Activated T-helper 2 cell treated with anti-CD3 and anti-CD28 coated beads, Interferon-gamma antibody, Interleukin-2, Interleukin-4, amounts not matched to agents 10 μg/mL and 5 μg/mL and 100 μg/mL, durations not matched to agents 14 hours and 24 hours and 36 hours (primary cell): ENCODE results near the gene ZDHHC17. TPM values are rescaled to one million over a fixed set of nuclear protein-coding genes. Genes with fewer than 3 reads are reported as not detected.

Source experiments
- DNase-seq: peaks from one replicate; pipeline ENCODE4 v3.0.0; 2021; ENCODE audit warnings: low spot score
- H3K27ac Mint-ChIP-seq: one replicate; pipeline ENCODE4 v1.8.0; 2021; ENCODE audit warnings: mixed read lengths
- H3K27me3 Mint-ChIP-seq: one replicate; pipeline ENCODE4 v1.8.0; 2021; ENCODE audit warnings: low read depth, mixed read lengths
- H3K36me3 Mint-ChIP-seq: one replicate; pipeline ENCODE4 v1.8.0; 2021; ENCODE audit warnings: low read depth, mixed read lengths
- H3K4me1 Mint-ChIP-seq: one replicate; pipeline ENCODE4 v1.8.0; 2021; ENCODE audit warnings: low read depth, mixed read lengths
- H3K4me3 Mint-ChIP-seq: one replicate; pipeline ENCODE4 v1.8.0; 2021; ENCODE audit warnings: low read depth, mild to moderate bottlenecking, moderate library complexity, mixed read lengths
- H3K9me3 Mint-ChIP-seq: one replicate; pipeline ENCODE4 v1.8.0; 2021; ENCODE audit warnings: mixed read lengths
- intact Hi-C: fragments of 100-400 bp; cut with micrococcal nuclease; formaldehyde crosslinking; loops from one replicate; pipeline ENCODE4 v1.15.1; 2023
- total RNA-seq: library from RNA; stranded (reverse); gene quantifications from 2 replicates; pipeline ENCODE4 v1.2.3, GENCODE V29; 2022

Gene ZDHHC17
- total RNA-seq, 1 donor from 2014 or later, result 26.7 TPM

GRCh38 chr12:76874491-76875190, 110.7 kb downstream of the ZDHHC17 start:
- intact Hi-C loops, result loop anchor here (10.0 kb wide), 1 partner anchor 140 kb away; no protein-coding TSS in a partner anchor
- Mint-ChIP-seq H3K27me3 (peaks cover 35% of the 10 kb centered on the region), H3K9me3 (no peaks in the 10 kb centered on the region), H3K4me3 (no peak overlapping the region), H3K36me3 (no peaks in the 10 kb centered on the region), H3K27ac (no peak overlapping the region), H3K4me1 (peaks cover 3% of the 10 kb centered on the region)
- no peak for DNase-seq

- no peak for DNase-seq
- Mint-ChIP-seq H3K4me3 (no peak overlapping the region), H3K4me1 (peaks cover 3% of the 10 kb centered on the region), H3K27ac (no peak overlapping the region), H3K9me3 (no peaks in the 10 kb centered on the region), H3K36me3 (no peaks in the 10 kb centered on the region), H3K27me3 (peaks cover 51% of the 10 kb centered on the region)
- intact Hi-C loops, result loop anchor here (10.0 kb wide), 1 partner anchor 138 kb away; no protein-coding TSS in a partner anchor
These were observed 112.8 kb downstream of the ZDHHC17 start for GRCh38 chr12:76876696-76877229.

GRCh38 chr12:76878099-76878898, 114.4 kb downstream of the ZDHHC17 start:
- Mint-ChIP-seq H3K4me3 (peak overlapping the region; percentile 89), H3K4me1 (peaks cover 3% of the 10 kb centered on the region), H3K27ac (no peak overlapping the region), H3K27me3 (peaks cover 60% of the 10 kb centered on the region), H3K9me3 (no peaks in the 10 kb centered on the region), H3K36me3 (no peaks in the 10 kb centered on the region)
- no peak for DNase-seq
- intact Hi-C loops, result loop anchor here (2.0 to 10.0 kb wide), 2 partner anchors 113 to 137 kb away; partner anchors contain the start of gene ZDHHC17

- Mint-ChIP-seq H3K27ac (no peak within 1 kb of the TSS), H3K36me3 (no peaks in the 10 kb centered on the region), H3K9me3 (no peaks in the 10 kb centered on the region), H3K4me3 (peak within 1 kb of the TSS; percentile 89), H3K27me3 (peaks cover 62% of the 10 kb centered on the region), H3K4me1 (peaks cover 3% of the 10 kb centered on the region)
- intact Hi-C loops, result loop anchor here (2.0 to 10.0 kb wide), 2 partner anchors 114 to 136 kb away; partner anchors contain the start of gene ZDHHC17
- DNase-seq, result peak; percentile 47
These were observed 115.2 kb downstream of the ZDHHC17 start, which contains the start of gene CSRP2 for GRCh38 chr12:76878899-76879709. TSS of gene CSRP2 (minus strand) at chr12:76879019. CDS start at chr12:76866260, 12,759 bp downstream.

- intact Hi-C loops, result loop anchor here (2.0 to 10.0 kb wide), 2 partner anchors 115 to 135 kb away; partner anchors contain the start of gene ZDHHC17
- H3K27ac Mint-ChIP-seq, result no peak overlapping the region
- DNase-seq, result no peak
- H3K9me3 Mint-ChIP-seq, result no peaks in the 10 kb centered on the region
- H3K27me3 Mint-ChIP-seq, result peaks cover 61% of the 10 kb centered on the region
- no peaks in the 10 kb centered on the region for H3K36me3 Mint-ChIP-seq
- H3K4me3 Mint-ChIP-seq, result peak overlapping the region; percentile 82
- peaks cover 3% of the 10 kb centered on the region for H3K4me1 Mint-ChIP-seq
These were observed 116.0 kb downstream of the ZDHHC17 start for GRCh38 chr12:76879710-76880518.

- intact Hi-C loops, result no loop called here
- H3K4me1 Mint-ChIP-seq, result peaks cover 3% of the 10 kb centered on the region
- no peaks in the 10 kb centered on the region for H3K9me3 Mint-ChIP-seq
- no peaks in the 10 kb centered on the region for H3K36me3 Mint-ChIP-seq
- H3K4me3 Mint-ChIP-seq, result peak overlapping the region; percentile 21
- peaks cover 57% of the 10 kb centered on the region for H3K27me3 Mint-ChIP-seq
- H3K27ac Mint-ChIP-seq, result no peak overlapping the region
- no peak for DNase-seq
These were observed 116.7 kb downstream of the ZDHHC17 start for GRCh38 chr12:76880519-76881023.

- intact Hi-C loops, result no loop called here
- Mint-ChIP-seq H3K4me1 (peaks cover 3% of the 10 kb centered on the region), H3K36me3 (no peaks in the 10 kb centered on the region), H3K27ac (no peak overlapping the region), H3K9me3 (no peaks in the 10 kb centered on the region), H3K27me3 (peaks cover 54% of the 10 kb centered on the region), H3K4me3 (no peak overlapping the region)
- DNase-seq, result no peak
These were observed 117.2 kb downstream of the ZDHHC17 start for GRCh38 chr12:76881142-76881541.

- Mint-ChIP-seq H3K4me3 (no peak overlapping the region), H3K9me3 (no peaks in the 10 kb centered on the region), H3K4me1 (peaks cover 3% of the 10 kb centered on the region), H3K27ac (no peak overlapping the region), H3K36me3 (no peaks in the 10 kb centered on the region), H3K27me3 (peaks cover 43% of the 10 kb centered on the region)
- DNase-seq, result no peak
- intact Hi-C loops, result no loop called here
These were observed 118.5 kb downstream of the ZDHHC17 start for GRCh38 chr12:76882367-76882766.

- peaks cover 37% of the 10 kb centered on the region for H3K27me3 Mint-ChIP-seq
- H3K27ac Mint-ChIP-seq, result no peak overlapping the region
- no peaks in the 10 kb centered on the region for H3K36me3 Mint-ChIP-seq
- H3K4me1 Mint-ChIP-seq, result peaks cover 3% of the 10 kb centered on the region
- no peak for DNase-seq
- H3K4me3 Mint-ChIP-seq, result no peak overlapping the region
- intact Hi-C loops, result no loop called here
- H3K9me3 Mint-ChIP-seq, result no peaks in the 10 kb centered on the region
These were observed 119.2 kb downstream of the ZDHHC17 start for GRCh38 chr12:76883151-76883550.

- intact Hi-C loops, result no loop called here
- no peak for DNase-seq
- peaks cover 35% of the 10 kb centered on the region for H3K27me3 Mint-ChIP-seq
- no peaks in the 10 kb centered on the region for H3K9me3 Mint-ChIP-seq
- no peak overlapping the region for H3K4me3 Mint-ChIP-seq
- no peak overlapping the region for H3K27ac Mint-ChIP-seq
- peaks cover 3% of the 10 kb centered on the region for H3K4me1 Mint-ChIP-seq
- H3K36me3 Mint-ChIP-seq, result no peaks in the 10 kb centered on the region
These were observed 119.9 kb downstream of the ZDHHC17 start for GRCh38 chr12:76883811-76884210.

- no peak for DNase-seq
- H3K36me3 Mint-ChIP-seq, result no peaks in the 10 kb centered on the region
- H3K9me3 Mint-ChIP-seq, result no peaks in the 10 kb centered on the region
- intact Hi-C loops, result no loop called here
- H3K4me3 Mint-ChIP-seq, result no peak overlapping the region
- no peak overlapping the region for H3K27ac Mint-ChIP-seq
- peaks cover 9% of the 10 kb centered on the region for H3K27me3 Mint-ChIP-seq
- H3K4me1 Mint-ChIP-seq, result peaks cover 5% of the 10 kb centered on the region
These were observed 124.9 kb downstream of the ZDHHC17 start for GRCh38 chr12:76888775-76889174.
